GM19395 (cell line): Measurements from ENCODE around the gene ZMYM2.

Experiments used
- ATAC-seq: cut with Tn5 transposase; IDR thresholded peaks from one replicate; pipeline ENCODE4 v1.9.1; 2021; ENCODE audit warnings: mild to moderate bottlenecking, moderate library complexity; ENCODE audit not compliant: unreplicated experiment

ZMYM2 gene

DNA sequence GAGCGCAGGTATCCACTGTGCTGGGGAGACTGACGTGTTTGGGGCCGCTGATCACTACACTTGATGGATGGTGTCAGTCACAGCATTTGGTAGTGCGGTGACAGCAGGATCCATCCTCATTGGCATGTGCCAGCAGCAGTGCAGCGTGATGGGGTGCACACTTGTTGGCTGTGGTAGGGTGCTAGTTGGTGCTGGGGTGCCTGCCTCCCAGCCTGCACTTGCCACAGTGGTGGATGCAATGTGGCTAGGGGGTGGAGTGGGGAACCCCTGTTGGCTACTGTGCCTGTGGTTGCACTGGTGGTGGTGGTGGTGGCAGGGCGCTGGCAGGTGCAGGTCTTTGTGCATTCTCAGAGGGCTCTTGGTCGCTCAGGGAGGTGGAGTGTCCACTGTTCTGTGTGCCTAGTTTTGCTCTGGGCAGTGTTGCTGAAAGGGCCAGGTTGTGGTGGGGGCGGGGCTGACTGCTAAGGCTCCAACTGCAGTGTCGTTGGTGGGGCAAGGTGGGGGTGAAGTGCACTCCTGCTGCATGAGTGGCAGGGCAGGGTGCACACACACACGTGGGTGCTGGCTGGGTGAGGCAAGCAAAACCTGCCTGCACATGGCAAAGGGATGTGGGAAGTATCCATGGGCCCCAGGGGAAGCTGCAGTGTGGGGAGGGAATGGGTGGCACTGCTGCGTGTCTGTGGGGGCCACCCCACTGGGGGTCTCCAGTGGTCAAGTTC, 84.8 kb downstream of the ZMYM2 start:
- ATAC-seq = no peak

DNA sequence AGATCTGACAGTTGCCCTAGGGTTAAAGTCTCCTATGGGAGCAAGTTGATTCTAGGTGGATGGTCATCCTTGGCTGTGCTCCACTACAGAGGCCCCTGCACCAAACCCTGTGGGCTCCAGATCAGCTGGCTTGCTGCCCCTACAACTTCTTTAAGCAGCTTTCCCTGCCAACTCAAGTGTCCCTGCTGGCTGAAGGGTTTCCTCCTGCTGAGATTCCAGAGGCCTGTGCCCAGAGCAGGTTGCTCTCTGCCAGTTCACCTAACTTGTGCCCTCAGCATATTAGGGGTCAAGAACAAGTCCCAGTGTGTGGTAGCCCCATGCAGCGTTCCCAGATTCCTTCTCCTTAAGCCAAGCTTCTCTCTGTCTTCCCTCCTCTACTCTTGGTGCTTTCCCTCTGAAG, 85.6 kb downstream of the ZMYM2 start:
- ATAC-seq = no peak

DNA sequence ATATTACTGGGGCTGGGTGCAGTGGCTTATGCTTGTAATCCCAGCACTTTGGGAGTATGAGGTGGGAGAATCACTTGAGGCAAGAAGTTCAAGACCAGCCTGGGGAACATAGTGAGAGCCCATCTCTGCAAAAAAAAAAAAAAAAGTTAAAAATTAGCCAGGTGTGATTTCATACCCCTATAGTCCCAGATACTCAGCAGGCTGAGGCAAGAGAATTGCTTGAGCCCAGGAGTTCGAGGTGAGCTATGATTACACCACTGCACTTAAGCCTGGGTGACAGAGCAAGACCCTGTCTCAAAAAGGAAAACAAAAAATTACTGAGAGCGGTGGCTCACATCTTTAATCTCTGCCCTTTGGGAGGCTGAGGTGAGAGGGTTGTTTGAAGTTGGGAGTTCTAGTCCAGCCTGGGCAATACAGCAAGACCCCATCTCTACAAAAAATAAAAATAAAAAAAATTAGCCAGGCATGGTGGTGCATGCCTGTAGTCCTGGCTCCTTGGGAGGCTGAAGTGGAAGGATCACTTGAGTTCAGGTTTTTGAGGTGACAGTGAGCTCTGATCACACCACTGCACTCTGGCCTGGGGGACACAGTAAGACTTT, 87.5 kb downstream of the ZMYM2 start:
- ATAC-seq = no peak

DNA sequence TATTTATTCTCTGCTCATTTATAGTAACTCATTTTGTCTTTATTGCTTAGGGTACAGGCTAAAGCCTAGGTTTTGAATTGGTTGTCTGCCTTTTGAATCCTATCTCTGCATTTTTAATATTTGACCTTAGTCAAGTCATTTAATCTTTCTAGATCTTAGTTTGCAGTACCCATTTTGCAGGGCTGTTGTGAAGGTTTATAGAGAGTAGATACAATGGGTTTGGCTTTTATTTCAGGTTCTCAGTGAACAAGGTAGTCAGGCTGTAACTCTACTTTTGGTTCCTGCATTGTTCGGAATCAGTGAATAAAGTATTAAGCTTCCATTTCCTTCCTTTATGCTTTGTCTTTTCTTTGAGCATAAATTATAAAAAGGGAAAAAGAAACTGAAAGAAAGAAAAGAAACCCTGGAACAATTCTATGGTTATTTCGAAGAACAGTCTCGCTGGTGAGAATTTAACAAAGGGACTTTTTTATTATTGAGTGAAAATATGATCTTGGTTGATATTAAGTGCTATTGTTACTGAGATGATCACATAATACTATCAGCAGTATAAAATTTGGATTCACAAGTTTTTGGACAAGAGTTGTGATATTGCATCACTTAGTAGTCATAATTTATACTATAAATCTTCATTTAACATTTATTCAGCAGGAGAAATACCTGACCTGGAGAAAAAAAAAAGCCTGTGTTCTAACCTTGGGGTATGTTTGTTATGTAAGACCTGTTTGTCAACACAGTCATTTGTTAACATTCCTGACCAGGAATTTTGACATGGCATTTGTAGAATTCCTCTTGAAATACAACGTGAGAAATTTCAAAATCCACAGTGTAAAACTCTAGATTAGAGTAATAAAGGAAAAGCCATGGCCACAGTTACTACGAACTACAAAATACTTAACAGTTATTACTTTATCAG, 91.3 kb downstream of the ZMYM2 start:
- no peak for ATAC-seq

DNA sequence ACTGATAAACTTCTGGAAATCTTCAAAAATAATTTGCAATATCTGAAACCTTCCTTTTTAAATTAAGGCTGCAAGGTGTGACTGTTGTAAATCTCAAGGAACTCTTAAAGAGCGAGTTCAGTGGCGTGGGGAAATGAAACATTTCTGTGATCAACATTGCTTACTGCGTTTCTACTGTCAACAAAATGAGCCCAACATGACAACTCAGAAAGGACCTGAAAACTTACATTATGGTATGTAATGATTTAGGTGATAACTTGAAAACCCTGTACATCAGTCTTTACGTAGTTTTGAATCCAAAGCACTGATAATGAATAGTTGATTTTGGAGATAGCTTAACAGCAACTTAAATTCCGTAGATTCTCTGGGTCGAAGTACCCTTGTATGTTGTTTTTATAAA, 92.8 kb downstream of the ZMYM2 start:
- no peak for ATAC-seq

DNA sequence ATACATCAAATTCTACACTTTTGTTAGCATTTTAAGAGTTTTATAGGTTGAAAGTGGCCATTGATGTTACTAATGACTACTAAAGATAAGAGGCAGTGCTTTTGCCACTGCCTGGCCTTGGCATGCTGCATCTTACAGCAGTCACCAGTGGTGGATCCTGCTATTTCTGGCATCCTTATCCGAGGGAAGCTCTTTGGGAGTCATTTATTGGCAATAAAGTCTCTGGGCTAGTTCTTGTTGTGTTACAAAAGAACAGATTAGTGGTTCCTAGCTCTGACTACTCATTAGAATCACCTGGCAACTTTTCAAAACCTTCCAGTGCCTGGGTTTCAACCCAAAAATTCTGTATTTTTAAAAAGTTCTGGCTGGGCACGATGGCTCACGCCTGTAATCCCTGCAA, 94.5 kb downstream of the ZMYM2 start:
- ATAC-seq = no peak

DNA sequence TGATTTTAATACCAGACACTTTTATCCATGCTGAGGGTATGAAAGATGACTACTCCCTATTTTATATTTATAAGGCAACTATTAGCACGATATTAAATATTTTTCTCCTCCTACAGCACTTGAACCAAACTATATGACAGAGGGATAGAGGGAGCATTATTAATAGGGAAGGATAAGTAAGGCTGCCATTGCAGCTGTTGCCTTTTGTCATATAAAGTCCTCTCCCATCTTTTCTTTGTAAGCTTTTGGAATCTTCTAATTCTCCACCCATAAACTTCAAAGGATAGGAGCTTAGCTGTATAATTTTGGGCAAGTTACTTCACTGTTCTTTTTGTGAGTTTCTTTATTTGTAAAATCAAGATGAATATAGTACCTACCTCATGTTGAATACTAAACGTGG, 95.4 kb downstream of the ZMYM2 start:
- ATAC-seq = no peak

DNA sequence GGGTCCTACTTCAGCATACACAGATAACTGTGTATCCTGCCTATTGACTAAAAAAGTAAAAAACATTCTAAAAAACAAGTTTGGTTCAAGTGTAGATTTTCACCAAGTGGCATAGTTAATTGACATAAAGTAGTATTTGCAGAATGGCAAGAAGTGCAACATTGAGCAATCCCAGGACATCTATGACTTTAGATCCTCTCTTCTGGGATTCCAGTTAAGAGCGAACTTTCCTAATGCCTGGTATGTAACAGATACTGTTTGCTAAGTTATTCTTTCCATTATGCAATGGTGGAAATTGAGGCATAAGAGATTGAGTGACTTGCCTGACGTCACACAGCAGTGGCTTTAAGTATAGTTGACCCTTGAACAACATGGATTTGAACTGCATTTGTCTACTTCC, 96.1 kb downstream of the ZMYM2 start:
- no peak for ATAC-seq

DNA sequence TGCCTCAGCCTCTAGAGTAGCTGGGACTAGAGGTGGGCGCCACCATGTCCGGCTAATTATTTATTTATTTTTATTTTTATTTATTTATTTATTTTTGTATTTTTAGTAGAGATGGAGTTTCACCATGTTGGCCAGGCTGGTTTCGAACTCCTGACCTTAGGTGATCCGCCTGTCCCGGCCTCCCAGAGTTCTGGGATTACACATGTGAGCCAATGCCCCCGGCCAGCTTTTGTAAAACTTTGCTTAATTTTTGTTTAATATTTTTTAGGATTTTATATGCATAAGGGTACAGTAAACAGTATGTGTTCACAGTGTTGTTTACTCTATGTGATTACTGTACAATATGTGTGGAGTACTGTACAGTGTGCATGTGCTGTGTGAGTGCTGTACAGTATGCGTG, 98.7 kb downstream of the ZMYM2 start:
- no peak for ATAC-seq

DNA sequence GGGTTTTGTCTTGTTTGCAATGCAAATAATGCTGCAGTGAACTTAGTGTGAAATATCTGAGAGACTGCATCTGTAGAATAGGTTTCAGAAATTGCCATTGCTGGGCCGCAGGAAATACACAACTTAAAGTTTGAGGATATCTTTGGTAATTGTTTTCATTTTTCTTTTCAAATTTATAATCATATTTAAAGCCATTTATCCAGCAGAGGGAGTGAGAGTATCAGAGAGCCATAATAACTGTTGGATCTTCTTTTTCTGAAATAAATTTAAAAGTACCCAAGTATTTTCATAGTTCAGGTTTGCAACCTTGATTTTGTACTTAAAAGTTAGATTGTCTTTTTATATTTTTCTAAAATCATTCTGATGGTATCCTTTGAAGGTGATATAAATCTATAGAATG, 99.4 kb downstream of the ZMYM2 start:
- no peak for ATAC-seq

DNA sequence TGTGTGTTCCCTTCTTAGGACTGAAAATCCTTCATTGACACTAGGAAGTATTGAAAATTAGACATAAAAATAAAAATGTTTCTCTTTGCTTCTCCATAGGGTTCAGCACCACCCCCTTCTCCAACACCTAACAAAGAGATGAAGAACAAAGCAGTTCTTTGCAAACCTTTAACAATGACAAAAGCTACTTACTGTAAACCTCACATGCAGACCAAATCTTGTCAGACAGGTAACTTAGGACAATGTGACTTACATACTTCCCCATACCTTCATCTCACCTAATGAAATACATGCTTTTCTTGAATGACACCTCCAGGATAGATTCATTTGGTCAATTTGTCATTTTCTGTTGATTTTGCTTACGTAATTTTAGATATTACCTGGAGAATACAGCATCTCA, 99.9 kb downstream of the ZMYM2 start:
- no peak for ATAC-seq

DNA sequence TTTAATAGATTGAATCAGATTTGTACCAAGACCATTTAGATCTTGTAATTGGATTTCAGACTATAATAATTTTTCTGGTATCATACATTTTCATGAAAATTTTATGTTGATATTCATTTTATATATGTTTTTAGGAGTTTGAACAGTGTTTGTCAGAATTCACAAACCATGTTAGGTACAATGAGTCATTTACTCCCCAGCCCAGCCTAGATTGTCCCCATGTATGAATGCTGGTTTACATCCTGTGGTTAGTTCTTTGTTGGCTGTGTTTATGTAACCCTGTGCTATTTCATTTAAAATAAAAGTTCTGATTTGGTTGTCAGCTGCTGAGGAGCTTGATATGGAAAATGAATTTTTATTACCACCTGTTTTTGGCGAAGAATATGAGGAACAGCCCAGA, 105.6 kb downstream of the ZMYM2 start:
- no peak for ATAC-seq

DNA sequence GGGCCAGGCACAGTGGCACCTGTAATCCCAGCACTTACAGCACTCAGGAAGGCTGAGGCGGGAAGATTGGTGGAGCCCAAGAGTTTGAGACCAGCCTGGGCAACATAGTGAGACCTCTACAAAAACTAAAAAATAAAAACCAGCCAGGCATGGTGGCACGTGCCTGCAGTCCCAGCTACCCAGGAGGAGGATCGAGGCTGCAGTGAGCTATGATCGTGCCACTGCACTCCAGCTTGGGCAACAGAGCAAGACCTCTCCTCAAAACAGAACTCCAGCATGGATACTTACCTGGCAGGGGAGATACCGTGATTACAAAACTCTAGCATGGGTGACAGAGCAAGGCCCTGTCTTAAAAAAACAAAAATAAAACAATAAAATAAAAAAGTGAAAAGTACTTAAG, 107.0 kb downstream of the ZMYM2 start:
- ATAC-seq = no peak

DNA sequence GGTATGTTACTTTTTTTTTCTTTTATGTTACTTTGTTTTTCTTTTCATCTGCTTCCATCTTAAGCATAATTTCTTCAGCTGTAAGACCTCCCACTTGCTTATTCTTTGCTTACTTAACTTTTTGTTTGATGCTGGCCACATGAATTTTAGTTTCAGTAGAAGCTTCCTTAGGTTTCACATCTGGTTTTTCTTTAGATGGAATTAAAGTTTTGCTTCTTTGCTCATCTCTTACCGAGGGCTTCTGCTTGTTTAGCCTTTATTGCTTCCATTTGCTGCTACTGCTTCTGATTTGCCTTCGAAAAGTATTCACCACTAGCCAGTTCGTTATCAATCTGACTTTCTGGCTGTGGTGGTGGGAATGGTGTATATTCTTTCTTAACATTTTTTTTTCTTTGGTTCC, 111.4 kb downstream of the ZMYM2 start:
- ATAC-seq = no peak

DNA sequence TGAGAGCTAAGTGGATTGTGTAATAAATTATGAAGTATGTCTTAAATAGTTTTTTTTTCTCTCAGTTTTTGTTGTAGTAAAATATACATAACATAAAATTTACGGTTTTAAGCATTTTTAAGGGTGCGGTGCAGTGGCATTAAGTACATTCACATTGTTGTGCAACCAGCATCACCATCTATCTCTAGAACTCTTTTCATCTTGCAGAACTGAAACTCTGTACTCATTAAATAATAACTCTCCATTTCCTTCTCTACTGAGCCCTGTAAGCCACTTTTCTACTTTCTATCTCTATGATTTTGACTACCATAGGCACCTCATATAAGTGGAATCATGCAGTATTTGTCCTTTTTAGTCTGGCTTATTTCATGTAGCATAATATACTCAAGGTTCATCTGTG, 115.2 kb downstream of the ZMYM2 start:
- ATAC-seq = peak; percentile 82

DNA sequence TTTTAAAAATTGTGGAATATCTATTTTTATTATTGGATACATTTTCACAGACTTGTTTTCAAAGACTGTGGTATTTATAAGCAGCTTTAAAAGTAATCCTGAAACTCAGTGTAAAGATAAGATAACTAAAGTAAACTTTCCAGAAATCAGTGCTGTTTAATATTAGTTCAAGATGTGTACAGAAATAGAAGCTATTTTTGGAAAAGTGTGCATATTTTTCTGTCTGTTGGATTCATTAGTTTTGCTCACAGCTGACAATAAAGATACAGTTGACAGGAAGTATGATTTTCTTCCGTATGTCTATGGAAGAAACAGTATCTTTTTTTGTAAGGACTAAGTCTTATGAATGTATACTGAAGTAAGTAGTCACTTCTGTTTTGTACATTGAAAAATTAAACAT, 116.4 kb downstream of the ZMYM2 start:
- no peak for ATAC-seq

DNA sequence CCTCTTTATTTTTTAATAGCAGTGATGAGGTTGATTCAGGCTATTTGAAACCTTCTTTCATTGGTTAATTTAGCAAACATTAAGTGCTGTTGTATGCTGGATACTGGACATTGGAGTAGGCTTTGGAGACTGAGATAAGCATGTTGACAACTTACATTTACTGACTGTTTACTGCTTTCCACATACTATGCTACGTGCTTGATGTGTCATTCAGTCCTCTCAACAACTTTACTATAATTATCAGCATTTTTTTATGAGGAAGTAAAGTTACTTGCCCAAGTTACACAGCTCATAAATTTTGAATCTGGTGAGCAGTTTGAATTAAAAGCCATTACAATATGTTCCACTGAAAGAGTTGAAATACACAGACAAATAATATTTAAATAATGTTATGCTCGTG, 118.6 kb downstream of the ZMYM2 start:
- ATAC-seq = no peak

DNA sequence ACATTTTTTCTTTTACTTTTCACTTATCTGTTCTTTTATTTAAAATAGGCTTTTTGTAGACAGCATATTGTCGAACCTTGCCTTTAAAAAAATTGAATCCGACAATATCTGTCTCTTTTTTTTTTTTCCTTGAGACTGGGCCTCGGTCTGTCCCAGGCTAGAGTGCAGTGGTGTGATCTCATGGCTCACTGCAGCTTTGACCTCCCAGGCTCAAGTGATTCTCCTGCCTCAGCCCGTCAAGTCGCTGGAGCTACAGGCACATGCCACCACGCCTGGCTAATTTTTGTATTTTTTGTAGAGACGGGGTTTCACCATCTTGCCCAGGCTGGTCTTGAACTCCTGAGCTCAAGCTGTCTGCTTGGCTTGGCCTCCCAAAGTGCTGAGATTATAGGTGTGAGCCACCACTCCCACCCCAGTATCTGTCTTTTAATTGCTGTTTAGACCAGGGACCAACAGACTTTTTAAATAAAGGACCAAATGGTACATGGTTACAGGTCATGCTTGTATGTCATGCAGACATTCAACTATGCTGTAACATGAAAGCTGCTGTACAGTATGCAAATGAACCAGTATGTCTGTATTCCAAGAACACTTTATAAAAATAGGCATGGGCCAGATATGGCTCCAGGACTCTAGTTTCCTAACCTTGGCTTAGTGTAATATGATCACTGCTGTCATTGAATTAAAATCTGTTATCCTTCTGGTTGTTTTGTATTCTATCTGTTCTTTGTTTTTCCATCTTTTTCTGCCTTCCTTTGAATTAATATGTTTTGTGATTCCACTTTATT, 122.0 kb downstream of the ZMYM2 start:
- no peak for ATAC-seq

DNA sequence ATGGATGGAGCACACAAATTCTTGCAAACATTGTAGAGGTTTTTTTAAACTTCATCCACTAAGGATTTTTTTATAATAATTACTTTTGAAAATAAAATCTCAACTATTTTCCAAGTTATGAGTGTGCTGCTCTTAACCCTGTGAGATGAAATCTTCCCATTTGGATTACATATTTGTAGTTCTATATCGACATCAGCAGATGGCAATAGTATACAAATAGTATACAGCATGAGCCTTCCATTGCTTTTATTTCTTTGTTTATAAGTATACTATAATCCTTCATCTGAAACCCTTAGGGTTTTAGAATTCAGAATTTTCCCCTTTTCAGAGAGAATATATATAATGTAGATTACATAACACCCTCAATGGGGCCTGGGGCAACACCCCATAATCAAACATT, 131.8 kb downstream of the ZMYM2 start:
- no peak for ATAC-seq

DNA sequence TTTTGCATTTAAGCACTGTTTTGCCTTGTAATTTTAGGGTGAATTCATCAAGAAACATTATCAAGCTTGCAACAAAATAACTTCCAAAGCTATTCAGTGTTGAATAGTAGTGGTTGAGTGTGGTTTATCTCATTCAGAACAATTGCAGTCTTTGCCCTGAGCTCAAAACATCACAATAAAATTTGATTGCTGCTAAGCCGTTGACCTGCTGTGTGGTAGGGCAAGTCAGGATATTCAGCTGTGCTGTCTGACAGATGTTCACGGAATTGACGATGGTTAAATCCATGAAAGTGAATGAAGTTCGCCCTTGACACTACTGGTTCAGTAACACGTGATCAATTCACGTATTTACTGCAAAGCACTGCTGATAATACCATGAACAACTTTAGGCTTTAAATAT, 135.4 kb downstream of the ZMYM2 start:
- no peak for ATAC-seq

DNA sequence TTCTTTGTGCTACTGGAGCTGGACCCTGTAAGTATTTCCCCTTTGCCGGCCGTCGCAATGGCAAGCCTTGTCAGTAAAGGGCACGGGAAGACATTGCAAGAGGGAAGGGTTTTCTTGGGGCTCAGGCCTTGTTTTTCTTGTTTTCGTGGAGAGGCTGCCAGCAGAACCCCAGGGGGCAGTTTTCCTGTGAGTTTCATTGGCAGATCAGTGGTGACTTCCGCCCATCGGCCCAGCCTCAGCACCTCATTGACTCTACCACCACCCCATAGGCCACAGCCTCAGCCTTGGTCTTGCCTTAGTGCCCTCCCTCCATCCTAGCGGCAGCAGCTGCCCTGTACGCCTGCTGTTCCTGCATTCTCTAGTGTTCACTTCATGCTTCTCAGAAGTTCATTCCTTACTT, 140.8 kb downstream of the ZMYM2 start:
- no peak for ATAC-seq
